ENCODE measurements around the gene TENT4A. TPM values are rescaled to one million over a fixed set of nuclear protein-coding genes. Genes with fewer than 3 reads are reported as not detected.

The TENT4A gene
- total RNA-seq, 3 donors from 2014 or later (not counting 1 experiment from before 2014, with no cell fraction given) = 36.0 to 65.6 (median 44.9) TPM

- H3K9me3 ChIP-seq (ENCODE audit: control insufficient read depth, insufficient read depth, low read length) = no peaks in the 10 kb centered on the region
- no peak overlapping the region for H3K4me3 ChIP-seq (ENCODE audit: low read length)
- peaks cover 67 to 83% of the 10 kb centered on the region in 2 donors for H3K4me1 Mint-ChIP-seq
- H3K27ac Mint-ChIP-seq = no peak overlapping the region
- H3K27me3 Mint-ChIP-seq (ENCODE audit: low read depth in 2 of 2) = no peaks in the 10 kb centered on the region
- no peaks in the 10 kb centered on the region for H3K9me3 Mint-ChIP-seq
- H3K27me3 ChIP-seq (ENCODE audit: control insufficient read depth, insufficient read depth, low read length) = no peaks in the 10 kb centered on the region
- H3K36me3 Mint-ChIP-seq = no peaks in the 10 kb centered on the region
- 93% methylated on average over 11 of the region's 12 CpGs for WGBS (ENCODE audit: insufficient coverage)
- H3K36me3 ChIP-seq (ENCODE audit: control insufficient read depth, insufficient read depth, low read length) = no peaks in the 10 kb centered on the region
- DNase-seq (no peak), ATAC-seq (no peak)
- intact Hi-C loops (cut with micrococcal nuclease) = no loop called here
- peaks cover 21% of the 10 kb centered on the region for H3K4me1 ChIP-seq (ENCODE audit: control insufficient read depth, insufficient read depth, low read length)
- H3K4me3 Mint-ChIP-seq = no peak overlapping the region
- TF ChIP-seq CTCF (IDR thresholded peaks at IDR 0.05) = no peak
- no peak overlapping the region for H3K27ac ChIP-seq (ENCODE audit: low read length)
Observed at GRCh38 chr5:6723816-6724300, 10.6 kb downstream of the TENT4A start.

GRCh38 chr5:6724321-6724929 is 11.2 kb downstream of the TENT4A start:
- Mint-ChIP-seq H3K4me3 (no peak overlapping the region), H3K9me3 (no peaks in the 10 kb centered on the region), H3K36me3 (no peaks in the 10 kb centered on the region), H3K4me1 (peaks cover 67 to 83% of the 10 kb centered on the region in 2 donors), H3K27me3 (ENCODE audit: low read depth in 2 of 2) (no peaks in the 10 kb centered on the region), H3K27ac (no peak overlapping the region)
- ATAC-seq (no peak), DNase-seq (no peak)
- intact Hi-C loops (cut with micrococcal nuclease) = no loop called here
- peaks cover 23% of the 10 kb centered on the region for H3K4me1 ChIP-seq (ENCODE audit: control insufficient read depth, insufficient read depth, low read length)
- no peak overlapping the region for H3K27ac ChIP-seq (ENCODE audit: low read length)
- no peaks in the 10 kb centered on the region for H3K9me3 ChIP-seq (ENCODE audit: control insufficient read depth, insufficient read depth, low read length)
- no peak overlapping the region for H3K4me3 ChIP-seq (ENCODE audit: low read length)
- H3K36me3 ChIP-seq (ENCODE audit: control insufficient read depth, insufficient read depth, low read length) = no peaks in the 10 kb centered on the region
- TF ChIP-seq CTCF (IDR thresholded peaks at IDR 0.05) = no peak
- WGBS (ENCODE audit: insufficient coverage) = 87% methylated on average over 8 of the region's 8 CpGs
- H3K27me3 ChIP-seq (ENCODE audit: control insufficient read depth, insufficient read depth, low read length) = no peaks in the 10 kb centered on the region

GRCh38 chr5:6725421-6725820 is 12.2 kb downstream of the TENT4A start:
- Histone ChIP-seq H3K4me3 (ENCODE audit: low read length) (no peak overlapping the region), H3K27ac (ENCODE audit: low read length) (no peak overlapping the region), H3K27me3 (ENCODE audit: control insufficient read depth, insufficient read depth, low read length) (no peaks in the 10 kb centered on the region), H3K4me1 (ENCODE audit: control insufficient read depth, insufficient read depth, low read length) (peaks cover 32% of the 10 kb centered on the region), H3K9me3 (ENCODE audit: control insufficient read depth, insufficient read depth, low read length) (no peaks in the 10 kb centered on the region), H3K36me3 (ENCODE audit: control insufficient read depth, insufficient read depth, low read length) (no peaks in the 10 kb centered on the region)
- Mint-ChIP-seq H3K9me3 (no peaks in the 10 kb centered on the region), H3K27ac (no peak overlapping the region), H3K36me3 (no peaks in the 10 kb centered on the region), H3K4me3 (no peak overlapping the region), H3K4me1 (peaks cover 64 to 78% of the 10 kb centered on the region in 2 donors), H3K27me3 (ENCODE audit: low read depth in 2 of 2) (no peaks in the 10 kb centered on the region)
- DNase-seq = no peak
- ATAC-seq = no peak
- intact Hi-C loops (cut with micrococcal nuclease) = no loop called here
- 100% methylated on average over 3 of the region's 4 CpGs for WGBS (ENCODE audit: insufficient coverage)
- no peak for TF ChIP-seq CTCF (IDR thresholded peaks at IDR 0.05)

GRCh38 chr5:6726006-6726405 is 12.8 kb downstream of the TENT4A start:
- Mint-ChIP-seq H3K4me3 (no peak overlapping the region), H3K27me3 (ENCODE audit: low read depth in 2 of 2) (no peaks in the 10 kb centered on the region), H3K4me1 (peaks cover 64 to 77% of the 10 kb centered on the region in 2 donors), H3K36me3 (no peaks in the 10 kb centered on the region), H3K9me3 (no peaks in the 10 kb centered on the region), H3K27ac (no peak overlapping the region)
- Histone ChIP-seq H3K27ac (ENCODE audit: low read length) (no peak overlapping the region), H3K27me3 (ENCODE audit: control insufficient read depth, insufficient read depth, low read length) (no peaks in the 10 kb centered on the region), H3K4me1 (ENCODE audit: control insufficient read depth, insufficient read depth, low read length) (peaks cover 34% of the 10 kb centered on the region), H3K9me3 (ENCODE audit: control insufficient read depth, insufficient read depth, low read length) (no peaks in the 10 kb centered on the region), H3K4me3 (ENCODE audit: low read length) (no peak overlapping the region), H3K36me3 (ENCODE audit: control insufficient read depth, insufficient read depth, low read length) (no peaks in the 10 kb centered on the region)
- WGBS (ENCODE audit: insufficient coverage) = 91% methylated on average over 9 of the region's 9 CpGs
- ATAC-seq (no peak), DNase-seq (no peak)
- no peak for TF ChIP-seq CTCF (IDR thresholded peaks at IDR 0.05)
- intact Hi-C loops (cut with micrococcal nuclease) = no loop called here
